DOHH2 (cell line): ENCODE data around the gene CHEK2.

ENCODE experiments used
- EZH2phosphoT487 ChIP-seq: fragments of 200-600 bp; sonication (generic); IDR thresholded peaks from 2 replicates; pipeline ENCODE4 v1.6.1; 2017; ENCODE audit warnings: borderline replicate concordance, mild to moderate bottlenecking, antibody characterized with exemption, low read length, moderate library complexity, mixed read lengths
- TF ChIP-seq, protein P1 (sequence below): fragments of 200-600 bp; sonication (generic); IDR thresholded peaks from one replicate; pipeline ENCODE4 v1.5.1; 2014; ENCODE audit warnings: antibody characterized with exemption, mild to moderate bottlenecking, low read depth, low read length; ENCODE audit not compliant: poor library complexity, severe bottlenecking

DNA sequence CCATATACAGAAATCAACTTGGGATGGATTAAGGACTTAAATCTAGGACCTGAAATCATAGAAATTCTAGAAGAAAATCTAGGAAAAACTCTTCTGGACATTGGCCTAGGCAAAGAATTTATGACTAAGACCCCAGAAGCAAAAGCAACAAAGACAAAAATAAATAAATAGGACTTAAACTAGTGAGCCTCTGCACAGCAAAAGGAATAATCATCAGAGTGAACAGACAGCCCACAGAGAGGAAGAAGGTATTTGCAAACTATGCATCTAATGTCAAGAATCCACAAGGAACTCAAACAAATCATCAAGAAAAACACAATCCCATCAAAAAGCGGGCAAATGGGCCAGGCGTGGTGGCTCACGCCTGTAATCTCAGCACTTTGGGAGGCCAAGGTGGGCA lies 94.4 kb downstream of the CHEK2 start:
- TF ChIP-seq, protein P1, sequence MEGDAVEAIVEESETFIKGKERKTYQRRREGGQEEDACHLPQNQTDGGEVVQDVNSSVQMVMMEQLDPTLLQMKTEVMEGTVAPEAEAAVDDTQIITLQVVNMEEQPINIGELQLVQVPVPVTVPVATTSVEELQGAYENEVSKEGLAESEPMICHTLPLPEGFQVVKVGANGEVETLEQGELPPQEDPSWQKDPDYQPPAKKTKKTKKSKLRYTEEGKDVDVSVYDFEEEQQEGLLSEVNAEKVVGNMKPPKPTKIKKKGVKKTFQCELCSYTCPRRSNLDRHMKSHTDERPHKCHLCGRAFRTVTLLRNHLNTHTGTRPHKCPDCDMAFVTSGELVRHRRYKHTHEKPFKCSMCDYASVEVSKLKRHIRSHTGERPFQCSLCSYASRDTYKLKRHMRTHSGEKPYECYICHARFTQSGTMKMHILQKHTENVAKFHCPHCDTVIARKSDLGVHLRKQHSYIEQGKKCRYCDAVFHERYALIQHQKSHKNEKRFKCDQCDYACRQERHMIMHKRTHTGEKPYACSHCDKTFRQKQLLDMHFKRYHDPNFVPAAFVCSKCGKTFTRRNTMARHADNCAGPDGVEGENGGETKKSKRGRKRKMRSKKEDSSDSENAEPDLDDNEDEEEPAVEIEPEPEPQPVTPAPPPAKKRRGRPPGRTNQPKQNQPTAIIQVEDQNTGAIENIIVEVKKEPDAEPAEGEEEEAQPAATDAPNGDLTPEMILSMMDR, result no peak
- TF ChIP-seq EZH2phosphoT487, result no peak
